Measurements from ENCODE around the gene PCGF5.

- TF ChIP-seq CTCF (IDR thresholded peaks at IDR 0.05) = no peak
- no peak for TF ChIP-seq POLR2AphosphoS5 (IDR thresholded peaks at IDR 0.05)
Observed at GRCh38 chr10:91253300-91253699, 32.8 kb downstream of the PCGF5 start.
